Measurements from ENCODE around the gene PLEKHG4B. TPM values are rescaled to one million over a fixed set of nuclear protein-coding genes. Genes with fewer than 3 reads are reported as not detected.
"Not testable (repeated sequence)": the region's sequence is repeated elsewhere in the genome, so short reads cannot be mapped to it uniquely, and the experiment has no call there.

The PLEKHG4B gene
- polyA plus RNA-seq, 3 donors: not detected

DNA sequence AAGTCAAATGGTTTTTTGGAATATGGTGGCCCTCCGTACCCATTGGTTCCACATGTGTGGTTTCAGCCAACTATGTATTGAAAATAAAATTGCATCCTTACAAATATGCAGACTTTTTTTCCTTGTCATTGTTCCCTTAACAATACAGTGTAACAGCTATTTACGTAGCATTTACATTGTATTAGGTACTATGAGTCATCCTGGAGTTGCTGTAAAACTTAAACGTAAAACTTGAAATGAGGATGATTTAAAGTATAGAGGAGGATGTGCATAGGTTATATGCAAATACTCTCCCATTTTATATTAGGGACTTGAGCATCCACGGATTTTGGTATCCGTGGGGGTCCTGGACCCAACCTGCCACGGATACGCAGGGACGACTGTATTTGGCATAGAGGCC, 142.5 kb downstream of the PLEKHG4B start:
- intact Hi-C loops (cut with micrococcal nuclease): no loop called here

DNA sequence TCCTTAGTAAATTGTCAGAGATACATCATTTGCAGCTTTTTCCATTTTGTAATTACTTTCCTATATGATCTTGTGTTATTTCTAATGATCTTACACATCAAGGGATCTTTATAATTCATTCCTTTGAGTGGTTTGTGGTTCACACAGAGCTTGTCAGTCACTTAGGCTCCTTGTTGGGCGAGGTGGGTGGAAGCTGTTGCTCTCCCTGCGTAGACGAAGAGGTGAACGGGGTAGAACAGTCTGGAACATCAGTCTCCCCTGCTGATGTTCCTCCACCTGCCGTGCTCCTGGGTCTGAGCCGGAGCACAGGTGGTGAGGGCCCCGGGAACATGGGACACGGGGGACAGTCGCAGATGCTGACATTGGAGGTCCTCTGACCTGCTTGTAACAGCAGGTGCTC, 143.6 kb downstream of the PLEKHG4B start:
- H3K36me3 Mint-ChIP-seq: peaks cover 78 to 90% of the 10 kb centered on the region in 2 donors
- H3K9me3 ChIP-seq (replicated peaks in 1 of 2; ENCODE audit: control insufficient read depth in 1 of 2, insufficient read depth in 1 of 2, low read length in 2 of 2); H3K79me2 ChIP-seq (ENCODE audit: insufficient read depth, low read length); H3K9me3 Mint-ChIP-seq; H3K4me3 Mint-ChIP-seq; H3K27ac ChIP-seq (ENCODE audit: low read depth in 1 of 2, low read length in 2 of 2); H3K4me1 Mint-ChIP-seq; H4K20me1 ChIP-seq (ENCODE audit: insufficient read depth, low read length); DNase-seq; H3K4me1 ChIP-seq (ENCODE audit: control insufficient read depth in 1 of 2, insufficient read depth in 2 of 2, low read length in 2 of 2); intact Hi-C loops (cut with micrococcal nuclease); H2AFZ ChIP-seq (ENCODE audit: insufficient read depth, low read depth, low read length, poor library complexity, severe bottlenecking); H3K27me3 ChIP-seq (ENCODE audit: control insufficient read depth in 2 of 2, insufficient read depth in 2 of 2, low read length in 2 of 2); H3K4me3 ChIP-seq (replicated peaks in 1 of 3; ENCODE audit: low read depth in 2 of 3, low read length in 3 of 3); H3K27me3 Mint-ChIP-seq (ENCODE audit: low read depth in 3 of 3); H3K4me2 ChIP-seq (replicated peaks; ENCODE audit: extremely low read depth, low read length, poor library complexity, severe bottlenecking); H3K27ac Mint-ChIP-seq; H3K9ac ChIP-seq (ENCODE audit: insufficient read depth, low read length, poor library complexity, severe bottlenecking): not testable (repeated sequence)
- peaks cover 76 to 85% of the 10 kb centered on the region in 2 donors for H3K36me3 ChIP-seq (replicated peaks in 1 of 2; ENCODE audit: control insufficient read depth in 1 of 2, insufficient read depth in 2 of 2, low read length in 2 of 2)
- 95% methylated on average over 3 of the region's 9 CpGs for WGBS (ENCODE audit: insufficient coverage)

More for the DNA sequence above, 142.5 kb downstream of the PLEKHG4B start:
- Mint-ChIP-seq H3K27me3 (ENCODE audit: low read depth in 3 of 3) (peaks cover 0 to 3% (median 0%) of the 10 kb centered on the region in 3 donors), H3K4me3 (no peak overlapping the region), H3K36me3 (peaks cover 73 to 85% of the 10 kb centered on the region in 2 donors), H3K27ac (no peak overlapping the region), H3K9me3 (no peaks in the 10 kb centered on the region), H3K4me1 (no peaks in the 10 kb centered on the region)
- TF ChIP-seq, protein P1, sequence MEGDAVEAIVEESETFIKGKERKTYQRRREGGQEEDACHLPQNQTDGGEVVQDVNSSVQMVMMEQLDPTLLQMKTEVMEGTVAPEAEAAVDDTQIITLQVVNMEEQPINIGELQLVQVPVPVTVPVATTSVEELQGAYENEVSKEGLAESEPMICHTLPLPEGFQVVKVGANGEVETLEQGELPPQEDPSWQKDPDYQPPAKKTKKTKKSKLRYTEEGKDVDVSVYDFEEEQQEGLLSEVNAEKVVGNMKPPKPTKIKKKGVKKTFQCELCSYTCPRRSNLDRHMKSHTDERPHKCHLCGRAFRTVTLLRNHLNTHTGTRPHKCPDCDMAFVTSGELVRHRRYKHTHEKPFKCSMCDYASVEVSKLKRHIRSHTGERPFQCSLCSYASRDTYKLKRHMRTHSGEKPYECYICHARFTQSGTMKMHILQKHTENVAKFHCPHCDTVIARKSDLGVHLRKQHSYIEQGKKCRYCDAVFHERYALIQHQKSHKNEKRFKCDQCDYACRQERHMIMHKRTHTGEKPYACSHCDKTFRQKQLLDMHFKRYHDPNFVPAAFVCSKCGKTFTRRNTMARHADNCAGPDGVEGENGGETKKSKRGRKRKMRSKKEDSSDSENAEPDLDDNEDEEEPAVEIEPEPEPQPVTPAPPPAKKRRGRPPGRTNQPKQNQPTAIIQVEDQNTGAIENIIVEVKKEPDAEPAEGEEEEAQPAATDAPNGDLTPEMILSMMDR (IDR thresholded peaks at IDR 0.05): no peak
- no peak for DNase-seq
- Histone ChIP-seq H3K36me3 (replicated peaks in 1 of 2; ENCODE audit: control insufficient read depth in 1 of 2, insufficient read depth in 2 of 2, low read length in 2 of 2) (peaks cover 74 to 86% of the 10 kb centered on the region in 2 donors), H3K9me3 (replicated peaks in 1 of 2; ENCODE audit: control insufficient read depth in 1 of 2, insufficient read depth in 1 of 2, low read length in 2 of 2) (no peaks in the 10 kb centered on the region), H3K27ac (ENCODE audit: low read depth in 1 of 2, low read length in 2 of 2) (no peak overlapping the region), H3K27me3 (ENCODE audit: control insufficient read depth in 2 of 2, insufficient read depth in 2 of 2, low read length in 2 of 2) (no peaks in the 10 kb centered on the region), H3K4me1 (ENCODE audit: control insufficient read depth in 1 of 2, insufficient read depth in 2 of 2, low read length in 2 of 2) (no peaks in the 10 kb centered on the region), H3K4me2 (replicated peaks; ENCODE audit: extremely low read depth, low read length, poor library complexity, severe bottlenecking) (no peak overlapping the region), H4K20me1 (ENCODE audit: insufficient read depth, low read length) (no peaks in the 10 kb centered on the region), H3K79me2 (ENCODE audit: insufficient read depth, low read length) (no peaks in the 10 kb centered on the region), H3K4me3 (replicated peaks in 1 of 3; ENCODE audit: low read depth in 2 of 3, low read length in 3 of 3) (no peak overlapping the region), H2AFZ (ENCODE audit: insufficient read depth, low read depth, low read length, poor library complexity, severe bottlenecking) (no peak overlapping the region), H3K9ac (ENCODE audit: insufficient read depth, low read length, poor library complexity, severe bottlenecking) (no peak overlapping the region)
- 98% methylated on average over 5 of the region's 8 CpGs for WGBS (ENCODE audit: insufficient coverage)

DNA sequence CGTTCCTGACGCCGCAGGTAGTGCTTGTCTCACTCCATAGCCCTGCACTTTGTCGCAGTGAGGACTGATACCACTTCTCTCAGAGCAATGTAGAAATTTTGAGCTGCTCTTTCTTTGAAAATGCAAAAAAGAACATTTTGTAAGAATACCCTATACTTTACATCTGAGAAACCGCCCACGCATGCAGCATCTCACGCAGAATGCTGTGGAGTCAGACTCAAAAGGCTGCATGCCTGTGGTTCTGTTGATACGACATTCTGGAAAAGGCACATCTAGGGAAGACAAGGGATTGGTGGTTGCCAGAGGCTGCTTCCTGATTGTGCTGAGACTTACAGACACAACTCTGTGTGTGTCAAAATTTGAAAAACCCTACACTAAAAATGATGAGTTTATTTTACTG, 146.0 kb downstream of the PLEKHG4B start:
- H3K79me2 ChIP-seq (ENCODE audit: insufficient read depth, low read length); H3K4me2 ChIP-seq (replicated peaks; ENCODE audit: extremely low read depth, low read length, poor library complexity, severe bottlenecking); H3K4me1 ChIP-seq (ENCODE audit: control insufficient read depth in 1 of 2, insufficient read depth in 2 of 2, low read length in 2 of 2); H3K27ac Mint-ChIP-seq; H3K9ac ChIP-seq (ENCODE audit: insufficient read depth, low read length, poor library complexity, severe bottlenecking); H4K20me1 ChIP-seq (ENCODE audit: insufficient read depth, low read length); H3K4me3 ChIP-seq (replicated peaks in 1 of 3; ENCODE audit: low read depth in 2 of 3, low read length in 3 of 3); H3K9me3 Mint-ChIP-seq; H3K4me1 Mint-ChIP-seq; H2AFZ ChIP-seq (ENCODE audit: insufficient read depth, low read depth, low read length, poor library complexity, severe bottlenecking); H3K27ac ChIP-seq (ENCODE audit: low read depth in 1 of 2, low read length in 2 of 2); H3K27me3 ChIP-seq (ENCODE audit: control insufficient read depth in 2 of 2, insufficient read depth in 2 of 2, low read length in 2 of 2); H3K4me3 Mint-ChIP-seq; intact Hi-C loops (cut with micrococcal nuclease); H3K27me3 Mint-ChIP-seq (ENCODE audit: low read depth in 3 of 3); DNase-seq: not testable (repeated sequence)
- WGBS (ENCODE audit: insufficient coverage): 98% methylated on average over 4 of the region's 8 CpGs
- peaks cover 4 to 18% of the 10 kb centered on the region in 2 donors for H3K9me3 ChIP-seq (replicated peaks in 1 of 2; ENCODE audit: control insufficient read depth in 1 of 2, insufficient read depth in 1 of 2, low read length in 2 of 2)
- H3K36me3 ChIP-seq (replicated peaks in 1 of 2; ENCODE audit: control insufficient read depth in 1 of 2, insufficient read depth in 2 of 2, low read length in 2 of 2): peaks cover 76 to 85% of the 10 kb centered on the region in 2 donors
- H3K36me3 Mint-ChIP-seq: peaks cover 85 to 90% of the 10 kb centered on the region in 2 donors

Data from CD14-positive monocyte (primary cell).